ENCODE data around the gene MOK.

MOK gene

GRCh38 chr14:102211240-102211639 is 93.7 kb downstream of the MOK start:
- Histone ChIP-seq H4K20me1 (ENCODE audit: insufficient read depth) (no peaks in the 10 kb centered on the region), H3K79me2 (ENCODE audit: insufficient read depth, low read depth) (no peaks in the 10 kb centered on the region), H3K36me3 (ENCODE audit: insufficient read depth) (no peaks in the 10 kb centered on the region), H3K9ac (no peak overlapping the region), H3K27me3 (ENCODE audit: insufficient read depth, low read depth) (no peaks in the 10 kb centered on the region), H3K4me2 (no peak overlapping the region), H3K4me1 (ENCODE audit: low read depth, poor library complexity, severe bottlenecking) (no peaks in the 10 kb centered on the region), H3K4me3 (IDR thresholded peaks at IDR 0.05; ENCODE audit: insufficient read depth, low read depth, low read length) (no peak overlapping the region), H3K27ac (no peak overlapping the region), H2AFZ (ENCODE audit: low read depth) (no peak overlapping the region)
- TF ChIP-seq, protein P1, sequence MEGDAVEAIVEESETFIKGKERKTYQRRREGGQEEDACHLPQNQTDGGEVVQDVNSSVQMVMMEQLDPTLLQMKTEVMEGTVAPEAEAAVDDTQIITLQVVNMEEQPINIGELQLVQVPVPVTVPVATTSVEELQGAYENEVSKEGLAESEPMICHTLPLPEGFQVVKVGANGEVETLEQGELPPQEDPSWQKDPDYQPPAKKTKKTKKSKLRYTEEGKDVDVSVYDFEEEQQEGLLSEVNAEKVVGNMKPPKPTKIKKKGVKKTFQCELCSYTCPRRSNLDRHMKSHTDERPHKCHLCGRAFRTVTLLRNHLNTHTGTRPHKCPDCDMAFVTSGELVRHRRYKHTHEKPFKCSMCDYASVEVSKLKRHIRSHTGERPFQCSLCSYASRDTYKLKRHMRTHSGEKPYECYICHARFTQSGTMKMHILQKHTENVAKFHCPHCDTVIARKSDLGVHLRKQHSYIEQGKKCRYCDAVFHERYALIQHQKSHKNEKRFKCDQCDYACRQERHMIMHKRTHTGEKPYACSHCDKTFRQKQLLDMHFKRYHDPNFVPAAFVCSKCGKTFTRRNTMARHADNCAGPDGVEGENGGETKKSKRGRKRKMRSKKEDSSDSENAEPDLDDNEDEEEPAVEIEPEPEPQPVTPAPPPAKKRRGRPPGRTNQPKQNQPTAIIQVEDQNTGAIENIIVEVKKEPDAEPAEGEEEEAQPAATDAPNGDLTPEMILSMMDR (conservative IDR thresholded peaks at IDR 0.05; ENCODE audit: low read depth, low read length): no peak

GRCh38 chr14:102210421-102211042 is 94.4 kb downstream of the MOK start:
- Histone ChIP-seq H3K9ac (no peak overlapping the region), H4K20me1 (ENCODE audit: insufficient read depth) (no peaks in the 10 kb centered on the region), H3K4me3 (IDR thresholded peaks at IDR 0.05; ENCODE audit: insufficient read depth, low read depth, low read length) (no peak overlapping the region), H3K27ac (no peak overlapping the region), H3K79me2 (ENCODE audit: insufficient read depth, low read depth) (no peaks in the 10 kb centered on the region), H3K27me3 (ENCODE audit: insufficient read depth, low read depth) (no peaks in the 10 kb centered on the region), H2AFZ (ENCODE audit: low read depth) (no peak overlapping the region), H3K4me2 (no peak overlapping the region), H3K36me3 (ENCODE audit: insufficient read depth) (no peaks in the 10 kb centered on the region), H3K4me1 (ENCODE audit: low read depth, poor library complexity, severe bottlenecking) (no peaks in the 10 kb centered on the region)
- TF ChIP-seq, protein P1 (conservative IDR thresholded peaks at IDR 0.05; ENCODE audit: low read depth, low read length): no peak

GRCh38 chr14:102209224-102209966 is 95.6 kb downstream of the MOK start:
- Histone ChIP-seq H4K20me1 (ENCODE audit: insufficient read depth) (no peaks in the 10 kb centered on the region), H3K4me1 (ENCODE audit: low read depth, poor library complexity, severe bottlenecking) (no peaks in the 10 kb centered on the region), H3K27ac (no peak overlapping the region), H3K4me2 (no peak overlapping the region), H3K4me3 (IDR thresholded peaks at IDR 0.05; ENCODE audit: insufficient read depth, low read depth, low read length) (no peak overlapping the region), H3K27me3 (ENCODE audit: insufficient read depth, low read depth) (no peaks in the 10 kb centered on the region), H3K79me2 (ENCODE audit: insufficient read depth, low read depth) (no peaks in the 10 kb centered on the region), H3K36me3 (ENCODE audit: insufficient read depth) (no peaks in the 10 kb centered on the region), H3K9ac (no peak overlapping the region), H2AFZ (ENCODE audit: low read depth) (no peak overlapping the region)
- TF ChIP-seq, protein P1 (conservative IDR thresholded peaks at IDR 0.05; ENCODE audit: low read depth, low read length): no peak

GRCh38 chr14:102208741-102209140 is 96.2 kb downstream of the MOK start:
- no peak overlapping the region for H3K27ac ChIP-seq
- H3K4me3 ChIP-seq (IDR thresholded peaks at IDR 0.05; ENCODE audit: insufficient read depth, low read depth, low read length): no peak overlapping the region
- H4K20me1 ChIP-seq (ENCODE audit: insufficient read depth): no peaks in the 10 kb centered on the region
- no peak overlapping the region for H3K4me2 ChIP-seq
- H3K4me1 ChIP-seq (ENCODE audit: low read depth, poor library complexity, severe bottlenecking): no peaks in the 10 kb centered on the region
- no peaks in the 10 kb centered on the region for H3K27me3 ChIP-seq (ENCODE audit: insufficient read depth, low read depth)
- H3K36me3 ChIP-seq (ENCODE audit: insufficient read depth): no peaks in the 10 kb centered on the region
- no peaks in the 10 kb centered on the region for H3K79me2 ChIP-seq (ENCODE audit: insufficient read depth, low read depth)
- H2AFZ ChIP-seq (ENCODE audit: low read depth): no peak overlapping the region
- no peak overlapping the region for H3K9ac ChIP-seq
- TF ChIP-seq, protein P1 (conservative IDR thresholded peaks at IDR 0.05; ENCODE audit: low read depth, low read length): no peak

Measured in KMS-11 (cell line).